Kidney (tissue), 14 donors: ENCODE measurements around the gene PATJ. TPM values are rescaled to one million over a fixed set of nuclear protein-coding genes. Genes with fewer than 3 reads are reported as not detected.

Experiments used
- DNase-seq, 5 donors: peaks; one replicate each; pipeline ENCODE4 v3.0.0-alpha.2; 2013 to 2020
- FAIRE-seq: peaks from 2 replicates; lab custom pipeline; 2012; peaks lifted over from hg19 to GRCh38; lab: Jason Lieb, UNC
- H3K27ac ChIP-seq, 2 donors: one replicate each; pipeline ENCODE4 v1.7.0; 2013; ENCODE audit warnings: low read depth in 2 of 2, low read length in 2 of 2, inconsistent platforms in 1 of 2
- H3K27me3 ChIP-seq: one replicate; pipeline ENCODE4 v1.7.1; 2013; ENCODE audit warnings: low read length, inconsistent platforms; ENCODE audit not compliant: control insufficient read depth, insufficient read depth
- H3K36me3 ChIP-seq, 3 donors: one replicate each; pipeline versions ENCODE4 v1.7.0 to v1.7.1; 2013; ENCODE audit warnings: low read length in 3 of 3, control low read depth in 1 of 3, inconsistent platforms in 1 of 3; ENCODE audit not compliant: insufficient read depth in 3 of 3, control insufficient read depth in 2 of 3
- H3K4me1 ChIP-seq, 3 donors: one replicate each; pipeline versions ENCODE4 v1.7.0 to v1.7.1; 2013; ENCODE audit warnings: low read length in 3 of 3, inconsistent platforms in 1 of 3, low read depth in 1 of 3; ENCODE audit not compliant: control insufficient read depth in 2 of 3, insufficient read depth in 2 of 3
- H3K4me3 ChIP-seq, 3 donors: one replicate each; pipeline versions ENCODE4 v1.7.0 to v1.8.1; 2013; ENCODE audit warnings: low read length in 3 of 3, control low read depth in 1 of 3, inconsistent platforms in 1 of 3
- H3K9ac ChIP-seq, 3 donors: one replicate each; pipeline versions ENCODE4 v1.7.0 to v1.7.1; 2013; ENCODE audit warnings: low read length in 3 of 3, control low read depth in 1 of 3, inconsistent platforms in 1 of 3
- H3K9me3 ChIP-seq, 3 donors: one replicate each; pipeline versions ENCODE4 v1.7.0 to v1.7.1; 2013; ENCODE audit warnings: low read length in 3 of 3, control low read depth in 1 of 3, inconsistent platforms in 1 of 3; ENCODE audit not compliant: control insufficient read depth in 2 of 3, insufficient read depth in 1 of 3
- CTCF ChIP-seq: IDR thresholded peaks from 3 replicates; pipeline ENCODE4 v1.5.1; 2012; ENCODE audit warnings: mild to moderate bottlenecking, moderate library complexity, borderline replicate concordance; ENCODE audit not compliant: insufficient read depth; ENCODE audit errors: extremely low read depth
- intact Hi-C: fragments of 100-400 bp; cut with DNase I; formaldehyde crosslinking; loops from one replicate; pipeline ENCODE4 v1.11.1; 2022
- polyA plus RNA-seq: library from polyadenylated mRNA; stranded (reverse); fragments of 350-450 nt; fragmentation: Illumina TruSeq; extraction: RNeasy Lipid Tissue Mini Kit (QIAGEN cat#74804); gene quantifications from one replicate; pipeline ENCODE4 v1.2.3, GENCODE V29; 2014; ENCODE audit warnings: low read depth, low replicate concordance; ENCODE audit not compliant: insufficient read depth
- total RNA-seq: library from RNA; stranded (reverse); fragmentation: NEBNext Ultra II Directional; extraction: Animal tissue kit (Norgen Biotek cat#: 25700); gene quantifications from one replicate; pipeline ENCODE4 v1.2.1, GENCODE V29; 2021
- donor health status: control.
- donor health status: control.
- donor health status: control.
- donor health status: control.
- donor health status: control.
- donor health status: DM: yes; HTN: yes; CAD: no.
- donor health status: Normal renal cell carcinoma (clear cell type).

PATJ gene
- total and polyA plus RNA-seq, 2 donors from 2014 or later, result 44.0 to 98.0 TPM

DNA sequence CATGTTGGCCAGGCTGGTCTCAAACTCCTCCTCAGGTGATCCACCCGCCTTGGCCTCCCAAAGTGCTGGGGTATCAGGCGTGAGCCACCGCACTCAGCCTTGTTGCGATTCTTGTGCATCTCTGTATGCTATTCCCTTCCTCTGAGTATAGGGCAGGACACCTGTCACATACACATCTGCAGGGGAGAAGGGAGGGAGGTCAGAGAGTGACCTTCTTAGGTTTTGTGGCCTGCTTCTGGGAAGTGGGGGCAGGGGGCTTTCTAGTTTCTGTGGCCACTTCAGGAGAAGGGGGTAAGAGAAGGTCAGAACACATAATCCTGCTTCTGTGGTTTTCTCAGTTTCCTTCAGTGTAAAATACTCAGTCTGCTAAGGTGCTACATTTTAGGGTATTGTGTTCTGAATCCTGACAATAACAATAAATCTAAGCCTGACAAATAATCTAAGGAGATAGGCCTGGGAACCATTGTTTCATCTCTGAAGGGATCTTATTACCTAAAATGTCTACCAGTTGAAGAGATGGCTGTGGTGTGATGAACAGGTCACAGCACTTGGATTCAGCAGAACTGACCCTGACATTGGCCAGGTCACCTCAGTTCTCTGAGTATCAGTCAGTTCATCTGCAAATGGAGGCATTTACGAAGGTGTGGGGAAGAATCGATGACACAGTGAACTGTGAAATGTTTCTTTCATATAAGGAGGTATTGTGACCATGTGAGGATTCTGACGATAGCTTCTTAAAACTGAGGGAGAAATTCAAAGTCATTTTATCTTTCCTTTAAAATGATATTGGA lies 239.8 kb downstream of the PATJ start:
- DNase-seq (no peak), FAIRE-seq (no peak)
- no peaks in the 10 kb centered on the region for H3K27me3 ChIP-seq
- H3K9me3 ChIP-seq, result no peaks in the 10 kb centered on the region
- no peak overlapping the region for H3K9ac ChIP-seq
- no peaks in the 10 kb centered on the region for H3K36me3 ChIP-seq
- no peak overlapping the region for H3K27ac ChIP-seq
- H3K4me1 ChIP-seq, result no peaks in the 10 kb centered on the region
- TF ChIP-seq CTCF, result no peak
- intact Hi-C loops, result no loop called here
- H3K4me3 ChIP-seq, result no peak overlapping the region

DNA sequence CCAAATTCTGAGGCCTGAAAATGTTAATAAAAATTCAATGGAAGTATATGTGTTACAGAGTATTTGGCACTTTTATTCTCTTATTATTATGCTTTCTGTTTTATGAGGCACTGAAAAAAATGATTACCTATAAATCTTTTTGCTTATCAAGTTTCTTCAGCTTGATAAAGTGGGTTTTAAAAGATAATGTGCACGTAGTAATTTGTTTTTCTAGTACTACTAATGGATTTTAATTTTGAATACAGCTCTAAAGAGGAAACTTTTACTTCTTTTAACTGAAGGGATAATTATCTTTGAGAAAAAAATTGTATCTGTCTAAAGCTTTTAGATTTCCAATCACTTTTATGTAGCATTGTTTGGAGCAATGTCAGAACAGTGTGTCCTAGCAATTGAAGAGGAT lies 241.0 kb downstream of the PATJ start:
- no peaks in the 10 kb centered on the region for H3K4me1 ChIP-seq
- FAIRE-seq (no peak), DNase-seq (no peak)
- H3K36me3 ChIP-seq, result no peaks in the 10 kb centered on the region
- no peak overlapping the region for H3K9ac ChIP-seq
- no peaks in the 10 kb centered on the region for H3K9me3 ChIP-seq
- no peak for TF ChIP-seq CTCF
- H3K27ac ChIP-seq, result no peak overlapping the region
- H3K27me3 ChIP-seq, result no peaks in the 10 kb centered on the region
- intact Hi-C loops, result no loop called here
- no peak overlapping the region for H3K4me3 ChIP-seq

DNA sequence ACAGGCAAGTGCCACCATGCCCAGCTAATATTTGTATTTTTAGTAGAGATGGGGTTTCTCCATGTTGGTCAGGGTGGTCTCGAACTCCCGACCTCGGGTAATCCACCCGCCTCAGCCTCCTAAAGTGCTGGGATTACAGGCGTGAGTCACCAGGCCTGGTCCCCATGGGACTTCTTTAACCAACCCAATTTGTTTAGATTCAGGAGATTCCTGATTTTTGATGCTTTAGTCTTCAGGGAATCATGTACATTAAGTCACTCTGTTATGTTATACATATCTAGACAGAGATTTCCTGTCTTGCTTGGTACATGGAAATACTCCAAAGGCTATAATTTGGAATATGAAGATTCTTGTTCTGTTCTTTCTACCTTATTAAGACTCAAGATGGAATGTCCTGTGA lies 250.0 kb downstream of the PATJ start:
- no peaks in the 10 kb centered on the region for H3K9me3 ChIP-seq
- peaks cover 0 to 3% (median 0%) of the 10 kb centered on the region in 3 donors for H3K4me1 ChIP-seq

More for the DNA sequence above, 250.0 kb downstream of the PATJ start:
- intact Hi-C loops, result no loop called here
- H3K27me3 ChIP-seq, result no peaks in the 10 kb centered on the region
- H3K36me3 ChIP-seq, result peaks cover 0 to 10% (median 2%) of the 10 kb centered on the region in 3 donors
- H3K4me3 ChIP-seq, result no peak overlapping the region
- DNase-seq (no peak), FAIRE-seq (no peak)
- no peak overlapping the region for H3K9ac ChIP-seq
- H3K27ac ChIP-seq, result no peak overlapping the region
- TF ChIP-seq CTCF, result no peak
